ENCODE data around the gene AXL. TPM values are rescaled to one million over a fixed set of nuclear protein-coding genes. Genes with fewer than 3 reads are reported as not detected.

The AXL gene
- total and polyA plus RNA-seq, 2 of the 8 experiments (the other 6 are each of a cell fraction or from before 2014, with no cell fraction given) = 35.3 to 51.0 TPM

DNA sequence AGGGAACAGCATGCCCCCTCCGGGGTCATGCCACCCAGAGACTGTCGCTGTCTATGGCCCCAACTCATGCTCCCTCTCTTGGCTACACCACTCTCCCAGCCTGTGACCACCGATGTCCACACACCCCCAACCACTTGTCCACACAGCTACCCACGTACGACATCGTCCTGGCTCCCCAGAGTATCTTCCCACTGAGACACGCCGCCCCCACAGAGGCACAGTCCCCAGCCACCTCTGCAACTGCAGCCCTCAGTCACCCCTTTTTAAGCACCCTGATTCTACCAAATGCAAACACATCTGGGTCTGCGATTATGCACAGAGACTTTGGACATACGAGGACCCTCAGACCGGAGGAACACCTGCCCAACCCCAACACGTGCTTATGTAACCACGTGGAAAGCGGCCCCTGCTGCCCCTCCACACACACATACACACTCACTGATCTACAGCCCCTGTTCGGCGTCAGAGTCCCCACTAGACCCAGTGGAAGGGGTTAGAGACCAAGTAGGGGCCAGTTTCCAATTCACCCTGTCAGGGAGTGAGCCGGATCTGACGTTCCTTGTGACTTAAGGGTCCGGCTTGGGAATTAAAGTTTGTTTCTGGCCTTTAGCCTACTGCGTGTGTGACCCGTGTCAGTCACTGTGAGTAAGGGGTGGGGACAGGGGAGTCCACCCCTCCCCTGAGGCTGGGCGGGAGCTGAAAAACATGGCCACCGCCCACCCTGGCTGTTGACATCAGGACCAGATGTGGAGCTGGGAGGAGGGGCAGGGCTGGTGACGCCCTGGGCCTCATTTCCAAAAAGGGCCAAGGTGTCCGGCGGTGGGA lies 11.9 kb upstream of the AXL start (continued):
- TF ChIP-seq RAD21 (IDR thresholded peaks at IDR 0.05 in 1 of 2, conservative IDR thresholded peaks at IDR 0.05 in 1 of 2; ENCODE audit: low read depth in 2 of 2, low read length in 2 of 2) (no peak), EZH2 (IDR thresholded peaks at IDR 0.05; ENCODE audit: low read depth, low read length, severe bottlenecking) (no peak), BACH1 (IDR thresholded peaks at IDR 0.05; ENCODE audit: low read length) (no peak), ATF3 (IDR thresholded peaks at IDR 0.05; ENCODE audit: insufficient read depth, low read depth, low read length) (no peak), CTCF (IDR thresholded peaks at IDR 0.05; ENCODE audit: control extremely low read depth in 1 of 3, insufficient read depth in 1 of 3, low read depth in 1 of 3, low read length in 3 of 3) (no peak)

Measured in H1 (cell line).